ENCODE results near the gene SLC35F4.

SLC35F4 gene

GRCh38 chr14:57848353-57848752 is 17.5 kb downstream of the SLC35F4 start:
- no peak for TF ChIP-seq CTCF (IDR thresholded peaks at IDR 0.05)
- Histone ChIP-seq H3K27ac (no peak overlapping the region), H3K4me3 (ENCODE audit: low read depth in 1 of 2, low read length in 1 of 2) (no peak overlapping the region), H3K4me1 (ENCODE audit: control insufficient read depth in 1 of 2, insufficient read depth in 1 of 2, low read depth in 1 of 2, low read length in 1 of 2) (no peaks in the 10 kb centered on the region), H3K36me3 (no peaks in the 10 kb centered on the region), H3K9me3 (no peaks in the 10 kb centered on the region), H3K27me3 (no peaks in the 10 kb centered on the region)

GRCh38 chr14:57847706-57848105 is 18.2 kb downstream of the SLC35F4 start:
- TF ChIP-seq CTCF (IDR thresholded peaks at IDR 0.05), result no peak
- no peaks in the 10 kb centered on the region for H3K4me1 ChIP-seq (ENCODE audit: control insufficient read depth in 1 of 2, insufficient read depth in 1 of 2, low read depth in 1 of 2, low read length in 1 of 2)
- H3K27ac ChIP-seq, result no peak overlapping the region

GRCh38 chr14:57847096-57847495 is 18.8 kb downstream of the SLC35F4 start:
- TF ChIP-seq CTCF (IDR thresholded peaks at IDR 0.05), result no peak
- H3K27ac ChIP-seq, result no peak overlapping the region
- H3K4me3 ChIP-seq (ENCODE audit: low read depth in 1 of 2, low read length in 1 of 2), result no peak overlapping the region
- H3K27me3 ChIP-seq, result no peaks in the 10 kb centered on the region
- no peaks in the 10 kb centered on the region for H3K4me1 ChIP-seq (ENCODE audit: control insufficient read depth in 1 of 2, insufficient read depth in 1 of 2, low read depth in 1 of 2, low read length in 1 of 2)
- no peaks in the 10 kb centered on the region for H3K9me3 ChIP-seq
- no peaks in the 10 kb centered on the region for H3K36me3 ChIP-seq

More at GRCh38 chr14:57847706-57848105, 18.2 kb downstream of the SLC35F4 start:
- Histone ChIP-seq H3K36me3 (no peaks in the 10 kb centered on the region), H3K4me3 (ENCODE audit: low read depth in 1 of 2, low read length in 1 of 2) (no peak overlapping the region), H3K9me3 (no peaks in the 10 kb centered on the region), H3K27me3 (no peaks in the 10 kb centered on the region)

GRCh38 chr14:57846596-57846995 is 19.3 kb downstream of the SLC35F4 start:
- no peak for TF ChIP-seq CTCF (IDR thresholded peaks at IDR 0.05)
- no peaks in the 10 kb centered on the region for H3K27me3 ChIP-seq
- H3K36me3 ChIP-seq, result no peaks in the 10 kb centered on the region
- H3K27ac ChIP-seq, result no peak overlapping the region
- H3K4me1 ChIP-seq (ENCODE audit: control insufficient read depth in 1 of 2, insufficient read depth in 1 of 2, low read depth in 1 of 2, low read length in 1 of 2), result no peaks in the 10 kb centered on the region
- no peaks in the 10 kb centered on the region for H3K9me3 ChIP-seq
- H3K4me3 ChIP-seq (ENCODE audit: low read depth in 1 of 2, low read length in 1 of 2), result no peak overlapping the region

- Histone ChIP-seq H3K27ac (no peak overlapping the region), H3K4me1 (ENCODE audit: control insufficient read depth in 1 of 2, insufficient read depth in 1 of 2, low read depth in 1 of 2, low read length in 1 of 2) (no peaks in the 10 kb centered on the region)
- no peak for TF ChIP-seq CTCF (IDR thresholded peaks at IDR 0.05)
These were observed 19.9 kb downstream of the SLC35F4 start for GRCh38 chr14:57845802-57846531.

More at GRCh38 chr14:57845802-57846531, 19.9 kb downstream of the SLC35F4 start:
- Histone ChIP-seq H3K36me3 (no peaks in the 10 kb centered on the region), H3K4me3 (ENCODE audit: low read depth in 1 of 2, low read length in 1 of 2) (no peak overlapping the region), H3K9me3 (no peaks in the 10 kb centered on the region), H3K27me3 (no peaks in the 10 kb centered on the region)

All from neutrophil (primary cell).